OCI-LY3 (cell line): Measurements from ENCODE around the gene LEMD1.
"Not testable (repeated sequence)": the region's sequence is repeated elsewhere in the genome, so short reads cannot be mapped to it uniquely, and the experiment has no call there.

Experiments used
- H2AFZ ChIP-seq: fragments of 200-600, 300-600 bp; shearing (Covaris generic); 2 replicates; pipeline ENCODE4 v1.6.0; 2014; ENCODE audit warnings: antibody characterized with exemption, low read depth, low read length
- H3K27ac ChIP-seq: fragments of 200-600, 300-600 bp; sonication (generic); 2 replicates; pipeline ENCODE4 v1.5.1; 2014; ENCODE audit warnings: mild to moderate bottlenecking, low read length, moderate library complexity, mixed read lengths
- H3K27me3 ChIP-seq: fragments of 200-600, 300-600 bp; sonication (generic); 2 replicates; pipeline ENCODE4 v1.6.1; 2014; ENCODE audit warnings: low read depth, low read length, mixed read lengths
- H3K36me3 ChIP-seq: fragments of 200-600, 300-600 bp; sonication (generic); replicated peaks from 2 replicates; pipeline ENCODE3; 2014; ENCODE audit warnings: low read depth, low read length, mixed read lengths
- H3K4me1 ChIP-seq: fragments of 300-600, 200-600 bp; sonication (generic); 2 replicates; pipeline ENCODE4 v1.6.1; 2014; ENCODE audit warnings: low read length, mixed read lengths
- H3K4me2 ChIP-seq: fragments of 200-600, 300-600 bp; sonication (generic); 2 replicates; pipeline ENCODE4 v1.6.1; 2014; ENCODE audit warnings: low read length, mixed read lengths
- H3K4me3 ChIP-seq: fragments of 300-600, 200-600 bp; sonication (generic); 2 replicates; pipeline ENCODE4 v1.5.1; 2014; ENCODE audit warnings: antibody characterized with exemption, mild to moderate bottlenecking, low read length, moderate library complexity
- H3K79me2 ChIP-seq: fragments of 300-600, 200-600 bp; shearing (Covaris generic); 2 replicates; pipeline ENCODE4 v1.6.1; 2014; ENCODE audit warnings: mild to moderate bottlenecking, low read length, mixed read lengths
- H3K9ac ChIP-seq: fragments of 300-600, 200-600 bp; shearing (Covaris generic); 2 replicates; pipeline ENCODE4 v1.6.0; 2014; ENCODE audit warnings: mild to moderate bottlenecking, low read length, moderate library complexity
- H3K9me3 ChIP-seq: fragments of 200-600, 300-600 bp; shearing (Covaris generic); 2 replicates; pipeline ENCODE4 v1.6.1; 2014; ENCODE audit warnings: low read length, mixed read lengths; ENCODE audit not compliant: insufficient read depth
- H4K20me1 ChIP-seq: fragments of 200-600, 300-600 bp; sonication (generic); 2 replicates; pipeline ENCODE4 v1.6.1; 2016; ENCODE audit warnings: low read length, mixed read lengths; ENCODE audit not compliant: insufficient read depth
- EZH2phosphoT487 ChIP-seq: fragments of 200-600 bp; shearing (Covaris generic); IDR thresholded peaks from 2 replicates; pipeline ENCODE4 v1.6.1; 2018; ENCODE audit warnings: antibody characterized with exemption, mixed run types, low read depth
- TF ChIP-seq, protein P1 (sequence below): fragments of 200-600, 300-600 bp; sonication (generic); IDR thresholded peaks from 2 replicates; pipeline ENCODE4 v1.5.1; 2014; ENCODE audit warnings: antibody characterized with exemption, low read length, low read depth

LEMD1 gene

DNA sequence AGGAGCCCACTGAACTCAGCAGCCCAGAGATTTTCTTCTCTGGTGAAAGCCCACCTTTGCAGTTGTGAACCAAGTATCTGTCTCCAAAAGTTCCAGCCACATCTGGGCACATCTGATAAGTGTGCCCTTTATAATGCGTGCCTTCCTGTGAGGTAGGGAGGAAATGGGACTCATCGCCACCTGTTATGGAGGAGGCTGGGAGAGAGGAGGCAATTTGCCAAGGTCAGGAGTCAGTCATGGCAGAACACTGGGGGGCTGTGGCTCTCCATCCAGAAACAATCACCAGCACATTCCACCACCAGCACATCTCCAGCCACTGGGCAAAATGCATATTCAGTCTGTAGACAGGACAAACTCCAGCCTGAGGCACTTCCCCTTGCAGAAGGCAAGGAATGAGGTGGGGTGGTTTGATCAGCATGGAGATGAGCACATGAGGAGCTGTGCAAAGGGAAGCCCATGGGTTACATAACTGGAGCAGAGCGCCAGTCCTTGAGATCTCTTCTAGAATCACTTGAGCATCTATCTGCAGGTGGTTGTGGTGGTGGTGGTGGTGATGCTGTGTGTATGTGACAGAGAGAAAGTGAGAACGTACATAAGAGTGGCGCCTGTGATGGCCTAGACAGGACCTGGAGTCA is 15.0 kb upstream of the LEMD1 start:
- no peak overlapping the region for H3K27ac ChIP-seq

DNA sequence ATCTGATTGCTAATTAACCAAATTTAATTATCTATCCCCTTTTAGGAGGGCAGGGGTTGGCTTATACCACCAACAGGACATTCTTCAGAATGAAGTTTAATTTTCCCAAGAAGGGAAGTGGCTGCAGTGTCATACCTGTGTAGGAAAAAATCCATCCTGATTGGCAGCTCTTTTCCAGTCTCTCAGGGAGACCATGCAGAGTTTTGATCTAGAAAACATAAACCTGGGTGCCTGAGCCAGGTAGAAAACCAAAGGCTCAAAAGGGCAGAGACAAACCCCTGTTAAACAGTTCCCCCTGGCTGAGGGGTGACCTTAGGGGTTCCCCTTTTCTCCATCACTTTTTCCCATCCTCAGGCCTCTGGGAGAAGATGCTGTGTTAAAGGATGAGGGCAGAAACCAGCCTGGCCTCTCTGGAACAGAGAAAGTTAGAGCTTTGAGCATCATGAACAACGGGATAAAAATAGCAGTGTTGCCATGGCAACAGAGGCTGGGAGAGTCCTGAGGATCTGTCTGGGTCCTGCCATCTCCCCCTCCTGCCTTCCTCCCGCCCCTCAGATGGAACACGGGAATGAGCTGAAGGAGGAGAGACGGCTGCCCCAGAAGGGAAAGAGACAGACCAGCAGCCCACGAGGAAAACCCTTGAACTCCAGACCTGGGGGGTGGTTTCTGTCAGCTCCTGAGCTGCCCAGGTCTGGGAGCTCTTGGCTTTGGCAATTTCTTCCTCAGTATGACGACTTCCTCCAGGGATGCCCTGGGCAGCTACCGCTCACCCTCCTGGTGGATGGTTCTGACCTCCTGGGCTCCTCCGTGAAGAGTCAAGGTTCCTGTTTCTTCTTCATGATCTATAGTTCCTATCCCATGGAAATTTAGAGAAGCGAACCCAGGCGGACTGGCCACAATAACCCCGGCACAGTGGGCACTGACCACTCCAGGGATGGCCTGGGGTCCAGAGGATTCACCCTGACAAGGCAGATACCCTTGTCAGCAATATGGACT is 14.0 kb upstream of the LEMD1 start:
- Histone ChIP-seq H3K27ac (no peak overlapping the region), H3K27me3 (peaks cover 35% of the 10 kb centered on the region), H3K9me3 (no peaks in the 10 kb centered on the region), H3K4me1 (peaks cover 33% of the 10 kb centered on the region), H3K79me2 (no peaks in the 10 kb centered on the region), H3K9ac (no peak overlapping the region), H4K20me1 (no peaks in the 10 kb centered on the region), H3K4me3 (peak overlapping the region; percentile 17; the same call in 1 of the 2 replicates), H3K36me3 (no peaks in the 10 kb centered on the region), H2AFZ (no peak overlapping the region), H3K4me2 (peak overlapping the region; percentile 53)
- TF ChIP-seq, protein P1, sequence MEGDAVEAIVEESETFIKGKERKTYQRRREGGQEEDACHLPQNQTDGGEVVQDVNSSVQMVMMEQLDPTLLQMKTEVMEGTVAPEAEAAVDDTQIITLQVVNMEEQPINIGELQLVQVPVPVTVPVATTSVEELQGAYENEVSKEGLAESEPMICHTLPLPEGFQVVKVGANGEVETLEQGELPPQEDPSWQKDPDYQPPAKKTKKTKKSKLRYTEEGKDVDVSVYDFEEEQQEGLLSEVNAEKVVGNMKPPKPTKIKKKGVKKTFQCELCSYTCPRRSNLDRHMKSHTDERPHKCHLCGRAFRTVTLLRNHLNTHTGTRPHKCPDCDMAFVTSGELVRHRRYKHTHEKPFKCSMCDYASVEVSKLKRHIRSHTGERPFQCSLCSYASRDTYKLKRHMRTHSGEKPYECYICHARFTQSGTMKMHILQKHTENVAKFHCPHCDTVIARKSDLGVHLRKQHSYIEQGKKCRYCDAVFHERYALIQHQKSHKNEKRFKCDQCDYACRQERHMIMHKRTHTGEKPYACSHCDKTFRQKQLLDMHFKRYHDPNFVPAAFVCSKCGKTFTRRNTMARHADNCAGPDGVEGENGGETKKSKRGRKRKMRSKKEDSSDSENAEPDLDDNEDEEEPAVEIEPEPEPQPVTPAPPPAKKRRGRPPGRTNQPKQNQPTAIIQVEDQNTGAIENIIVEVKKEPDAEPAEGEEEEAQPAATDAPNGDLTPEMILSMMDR: no peak
- TF ChIP-seq EZH2phosphoT487: no peak

More for the DNA sequence above, 15.0 kb upstream of the LEMD1 start:
- H4K20me1 ChIP-seq: no peaks in the 10 kb centered on the region
- H3K9me3 ChIP-seq: no peaks in the 10 kb centered on the region
- H3K4me1 ChIP-seq: peaks cover 36% of the 10 kb centered on the region
- H2AFZ ChIP-seq: no peak overlapping the region
- no peaks in the 10 kb centered on the region for H3K36me3 ChIP-seq
- H3K4me3 ChIP-seq: no peak overlapping the region
- TF ChIP-seq, protein P1: no peak
- TF ChIP-seq EZH2phosphoT487: no peak
- peaks cover 28% of the 10 kb centered on the region for H3K27me3 ChIP-seq
- H3K79me2 ChIP-seq: no peaks in the 10 kb centered on the region
- H3K4me2 ChIP-seq: no peak overlapping the region
- no peak overlapping the region for H3K9ac ChIP-seq

DNA sequence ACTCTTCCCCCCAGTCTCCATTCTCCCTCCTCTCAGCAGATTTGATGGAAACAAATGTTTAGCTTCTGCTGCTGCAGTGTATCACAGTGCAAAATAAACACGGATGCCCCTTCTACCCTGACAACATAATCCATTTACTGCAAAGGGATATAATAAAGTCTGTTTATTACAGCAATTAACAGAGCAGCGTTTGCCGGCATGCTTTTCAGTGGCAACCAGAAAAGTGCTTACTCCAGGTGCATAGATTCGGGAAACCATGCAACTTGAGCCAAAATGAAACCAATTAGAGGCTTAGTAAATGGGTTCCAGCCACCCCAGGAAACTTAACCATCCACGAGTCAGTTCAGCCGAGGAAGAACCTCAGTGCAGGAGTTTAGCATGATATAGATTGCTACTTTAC is 12.9 kb upstream of the LEMD1 start:
- Histone ChIP-seq H2AFZ (no peak overlapping the region), H3K9ac (no peak overlapping the region), H4K20me1 (no peaks in the 10 kb centered on the region), H3K4me1 (peaks cover 32% of the 10 kb centered on the region), H3K4me3 (0 out of 2 replicates have a peak overlapping the region, but pooled peaks have one; percentile 2), H3K27me3 (peaks cover 44% of the 10 kb centered on the region), H3K4me2 (peak overlapping the region; percentile 53), H3K27ac (no peak overlapping the region), H3K79me2 (no peaks in the 10 kb centered on the region), H3K36me3 (no peaks in the 10 kb centered on the region), H3K9me3 (no peaks in the 10 kb centered on the region)
- TF ChIP-seq, protein P1: no peak
- TF ChIP-seq EZH2phosphoT487: no peak

GRCh38 chr1:205432692-205433091 is 10.8 kb upstream of the LEMD1 start:
- H3K36me3 ChIP-seq, H2AFZ ChIP-seq, H3K4me2 ChIP-seq, H3K9me3 ChIP-seq, H3K4me3 ChIP-seq, H3K27ac ChIP-seq, H3K79me2 ChIP-seq, H3K9ac ChIP-seq, H4K20me1 ChIP-seq: not testable (repeated sequence)
- H3K4me1 ChIP-seq: peaks cover 34% of the 10 kb centered on the region
- H3K27me3 ChIP-seq: peaks cover 54% of the 10 kb centered on the region
